ENCODE data around the gene PUM2.
"Not testable (repeated sequence)": the region's sequence is repeated elsewhere in the genome, so short reads cannot be mapped to it uniquely, and the experiment has no call there.

The PUM2 gene

GRCh38 chr2:20368706-20369105 is 18.1 kb upstream of the PUM2 start:
- Histone ChIP-seq H3K27me3 (ENCODE audit: control insufficient read depth, insufficient read depth, low read length) (no peaks in the 10 kb centered on the region; the same call in 1 of the 2 replicates), H3K4me3 (ENCODE audit: low read depth, low read length) (no peak overlapping the region), H3K9ac (ENCODE audit: low read depth, low read length) (no peak overlapping the region), H3K36me3 (ENCODE audit: control insufficient read depth, insufficient read depth, low read length) (no peaks in the 10 kb centered on the region), H3K4me1 (ENCODE audit: control insufficient read depth, insufficient read depth, low read length) (no peaks in the 10 kb centered on the region), H3K27ac (ENCODE audit: low read depth, low read length) (no peak overlapping the region), H3K9me3 (ENCODE audit: control insufficient read depth, insufficient read depth, low read length) (no peaks in the 10 kb centered on the region; the same call in none of the 2 replicates)

- not testable (repeated sequence) for H3K9ac ChIP-seq (ENCODE audit: low read depth, low read length)
Measured at GRCh38 chr2:20367929-20368328, 17.3 kb upstream of the PUM2 start.

GRCh38 chr2:20366672-20367116 is 16.1 kb upstream of the PUM2 start:
- Histone ChIP-seq H3K36me3 (ENCODE audit: control insufficient read depth, insufficient read depth, low read length) (no peaks in the 10 kb centered on the region), H3K4me3 (ENCODE audit: low read depth, low read length) (no peak overlapping the region), H3K9me3 (ENCODE audit: control insufficient read depth, insufficient read depth, low read length) (no peaks in the 10 kb centered on the region; the same call in none of the 2 replicates), H3K9ac (ENCODE audit: low read depth, low read length) (no peak overlapping the region), H3K27ac (ENCODE audit: low read depth, low read length) (no peak overlapping the region), H3K4me1 (ENCODE audit: control insufficient read depth, insufficient read depth, low read length) (no peaks in the 10 kb centered on the region), H3K27me3 (ENCODE audit: control insufficient read depth, insufficient read depth, low read length) (no peaks in the 10 kb centered on the region; the same call in 1 of the 2 replicates)

More at GRCh38 chr2:20367929-20368328, 17.3 kb upstream of the PUM2 start:
- not testable (repeated sequence) for H3K27me3 ChIP-seq (ENCODE audit: control insufficient read depth, insufficient read depth, low read length); H3K27ac ChIP-seq (ENCODE audit: low read depth, low read length); H3K36me3 ChIP-seq (ENCODE audit: control insufficient read depth, insufficient read depth, low read length); H3K4me1 ChIP-seq (ENCODE audit: control insufficient read depth, insufficient read depth, low read length); H3K4me3 ChIP-seq (ENCODE audit: low read depth, low read length); H3K9me3 ChIP-seq (ENCODE audit: control insufficient read depth, insufficient read depth, low read length)

GRCh38 chr2:20365249-20365817 is 14.7 kb upstream of the PUM2 start:
- H3K9me3 ChIP-seq (ENCODE audit: control insufficient read depth, insufficient read depth, low read length), result no peaks in the 10 kb centered on the region; the same call in none of the 2 replicates
- H3K9ac ChIP-seq (ENCODE audit: low read depth, low read length), result no peak overlapping the region
- H3K4me1 ChIP-seq (ENCODE audit: control insufficient read depth, insufficient read depth, low read length), result no peaks in the 10 kb centered on the region
- no peak overlapping the region for H3K27ac ChIP-seq (ENCODE audit: low read depth, low read length)
- no peak overlapping the region for H3K4me3 ChIP-seq (ENCODE audit: low read depth, low read length)
- no peaks in the 10 kb centered on the region; the same call in 1 of the 2 replicates for H3K27me3 ChIP-seq (ENCODE audit: control insufficient read depth, insufficient read depth, low read length)
- H3K36me3 ChIP-seq (ENCODE audit: control insufficient read depth, insufficient read depth, low read length), result no peaks in the 10 kb centered on the region

DNA sequence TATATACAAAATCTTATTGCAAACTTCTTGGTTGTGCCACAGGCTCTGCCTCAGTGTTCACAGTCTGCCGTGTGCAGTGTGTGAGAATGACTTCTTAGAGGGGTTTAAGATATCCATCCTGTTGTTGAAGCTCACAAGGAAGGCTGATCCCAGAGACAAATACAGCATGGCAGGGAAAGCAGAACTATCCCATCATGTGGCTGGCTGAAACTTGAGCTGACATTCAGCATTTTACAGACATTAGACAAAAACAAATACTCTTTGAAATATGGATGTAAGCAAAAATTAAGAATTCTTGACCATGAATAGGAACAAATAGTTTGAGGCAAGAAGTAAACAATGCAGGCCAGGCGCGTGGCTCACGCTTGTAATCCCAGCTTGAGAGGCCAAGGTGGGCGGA is 12.9 kb upstream of the PUM2 start:
- no peaks in the 10 kb centered on the region; the same call in none of the 2 replicates for H3K9me3 ChIP-seq (ENCODE audit: control insufficient read depth, insufficient read depth, low read length)
- H3K27me3 ChIP-seq (ENCODE audit: control insufficient read depth, insufficient read depth, low read length), result no peaks in the 10 kb centered on the region
- H3K9ac ChIP-seq (ENCODE audit: low read depth, low read length), result no peak overlapping the region
- no peaks in the 10 kb centered on the region for H3K4me1 ChIP-seq (ENCODE audit: control insufficient read depth, insufficient read depth, low read length)
- H3K4me3 ChIP-seq (ENCODE audit: low read depth, low read length), result no peak overlapping the region
- no peaks in the 10 kb centered on the region for H3K36me3 ChIP-seq (ENCODE audit: control insufficient read depth, insufficient read depth, low read length)
- H3K27ac ChIP-seq (ENCODE audit: low read depth, low read length), result no peak overlapping the region

DNA sequence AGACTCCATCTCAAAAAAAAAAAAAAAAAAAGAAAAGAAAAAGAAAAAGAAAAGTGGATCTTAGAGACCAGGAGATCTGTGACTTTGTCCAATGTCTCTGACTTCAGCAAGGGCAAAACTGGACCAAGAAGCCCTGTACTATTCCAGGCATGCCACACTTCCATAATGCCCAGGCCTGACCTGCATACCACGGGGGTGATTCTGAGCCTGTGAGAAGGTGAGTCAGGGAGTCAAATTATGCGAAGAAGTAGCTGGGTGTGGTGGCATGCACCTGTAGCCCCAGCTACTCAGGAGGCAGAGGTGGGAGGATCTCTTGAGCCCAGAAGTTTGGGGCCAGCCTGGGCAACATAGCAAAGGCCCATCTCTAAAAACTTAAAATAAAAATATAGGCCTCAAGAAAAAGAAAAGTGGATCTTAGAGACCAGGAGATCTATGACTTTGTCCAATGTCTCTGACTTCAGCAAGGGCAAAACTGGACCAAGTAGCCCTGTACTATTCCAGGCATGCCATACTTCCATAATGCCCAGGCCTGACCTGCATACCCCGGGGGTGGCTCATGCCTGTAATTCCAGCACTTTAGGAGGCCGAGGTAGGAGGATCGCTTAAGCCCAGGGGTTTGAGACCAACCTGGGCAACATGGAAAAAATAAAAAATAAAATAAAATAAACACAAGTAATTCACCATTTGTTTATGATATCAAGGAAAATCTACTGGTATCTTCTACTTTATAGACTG is 12.2 kb upstream of the PUM2 start:
- H3K4me3 ChIP-seq (ENCODE audit: low read depth, low read length), result no peak overlapping the region
- no peaks in the 10 kb centered on the region; the same call in none of the 2 replicates for H3K9me3 ChIP-seq (ENCODE audit: control insufficient read depth, insufficient read depth, low read length)
- no peaks in the 10 kb centered on the region for H3K4me1 ChIP-seq (ENCODE audit: control insufficient read depth, insufficient read depth, low read length)
- no peak overlapping the region for H3K27ac ChIP-seq (ENCODE audit: low read depth, low read length)
- no peaks in the 10 kb centered on the region for H3K36me3 ChIP-seq (ENCODE audit: control insufficient read depth, insufficient read depth, low read length)
- no peak overlapping the region for H3K9ac ChIP-seq (ENCODE audit: low read depth, low read length)
- no peaks in the 10 kb centered on the region for H3K27me3 ChIP-seq (ENCODE audit: control insufficient read depth, insufficient read depth, low read length)

DNA sequence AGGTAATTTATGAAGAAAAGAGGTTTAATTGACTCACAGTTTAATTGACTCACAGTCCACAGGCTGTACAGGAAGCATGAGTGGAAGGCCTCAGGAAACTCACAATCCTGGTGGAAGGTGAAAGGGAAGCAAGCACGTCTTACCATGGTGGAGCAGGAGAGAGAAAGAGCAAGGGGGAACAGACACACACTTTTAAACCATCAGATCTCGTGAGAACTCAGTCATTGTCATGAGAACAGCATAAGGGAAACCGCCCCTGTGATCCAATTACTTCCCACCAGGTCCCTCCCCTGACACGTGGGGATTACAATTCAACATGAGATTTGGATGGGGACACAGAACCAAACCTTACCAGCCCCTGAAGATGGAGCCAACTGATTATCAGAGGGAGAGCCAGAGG is 11.2 kb upstream of the PUM2 start:
- Histone ChIP-seq H3K4me1 (ENCODE audit: control insufficient read depth, insufficient read depth, low read length) (no peaks in the 10 kb centered on the region), H3K9me3 (ENCODE audit: control insufficient read depth, insufficient read depth, low read length) (no peaks in the 10 kb centered on the region), H3K27me3 (ENCODE audit: control insufficient read depth, insufficient read depth, low read length) (no peaks in the 10 kb centered on the region), H3K27ac (ENCODE audit: low read depth, low read length) (no peak overlapping the region), H3K36me3 (ENCODE audit: control insufficient read depth, insufficient read depth, low read length) (no peaks in the 10 kb centered on the region), H3K4me3 (ENCODE audit: low read depth, low read length) (no peak overlapping the region), H3K9ac (ENCODE audit: low read depth, low read length) (no peak overlapping the region)

GRCh38 chr2:20359096-20359495 is 8.5 kb upstream of the PUM2 start:
- Histone ChIP-seq H3K9me3 (ENCODE audit: control insufficient read depth, insufficient read depth, low read length) (no peaks in the 10 kb centered on the region), H3K9ac (ENCODE audit: low read depth, low read length) (no peak overlapping the region), H3K27me3 (ENCODE audit: control insufficient read depth, insufficient read depth, low read length) (no peaks in the 10 kb centered on the region)

DNA sequence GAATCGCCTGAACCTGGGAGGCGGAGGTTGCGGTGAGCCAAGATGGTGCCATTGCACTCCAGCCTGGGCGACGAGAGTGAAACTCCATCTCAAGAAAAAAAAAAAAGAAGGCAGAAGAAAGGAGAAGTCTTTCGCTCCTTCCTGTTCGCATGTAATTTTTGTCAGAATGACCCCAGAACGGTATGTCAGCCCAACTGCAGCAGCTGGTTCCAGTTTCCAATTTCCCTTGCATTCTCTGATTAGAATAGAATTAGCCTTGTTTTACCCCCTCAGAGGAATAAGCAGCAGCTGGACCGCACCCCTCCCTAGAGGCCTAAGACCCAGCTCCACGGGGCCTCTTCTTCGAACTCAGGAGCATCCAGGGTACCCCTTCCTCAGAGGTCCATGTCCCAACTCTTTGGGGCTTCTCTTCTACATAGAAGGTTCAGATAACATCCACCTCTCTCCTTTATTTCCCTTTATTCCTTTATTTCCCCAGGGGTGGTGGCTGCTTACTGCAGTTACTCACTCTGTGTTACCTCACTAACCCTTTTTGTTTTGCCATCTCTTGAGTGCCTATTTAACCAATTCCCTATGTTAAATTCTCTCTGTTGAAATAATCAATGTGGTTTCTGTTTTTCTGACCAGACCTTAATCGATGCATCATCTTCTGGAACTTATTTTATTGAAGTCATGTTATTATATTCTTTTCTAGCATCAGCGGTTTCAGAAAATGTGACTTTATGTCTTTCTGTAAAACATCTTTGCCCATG is 7.2 kb upstream of the PUM2 start:
- no peaks in the 10 kb centered on the region for H3K9me3 ChIP-seq (ENCODE audit: control insufficient read depth, insufficient read depth, low read length)
- no peaks in the 10 kb centered on the region for H3K27me3 ChIP-seq (ENCODE audit: control insufficient read depth, insufficient read depth, low read length)
- peaks cover 8% of the 10 kb centered on the region; the same call in 1 of the 2 replicates for H3K4me1 ChIP-seq (ENCODE audit: control insufficient read depth, insufficient read depth, low read length)
- no peak overlapping the region for H3K27ac ChIP-seq (ENCODE audit: low read depth, low read length)
- no peak overlapping the region for H3K9ac ChIP-seq (ENCODE audit: low read depth, low read length)
- no peaks in the 10 kb centered on the region for H3K36me3 ChIP-seq (ENCODE audit: control insufficient read depth, insufficient read depth, low read length)
- H3K4me3 ChIP-seq (ENCODE audit: low read depth, low read length), result no peak overlapping the region

More at GRCh38 chr2:20359096-20359495, 8.5 kb upstream of the PUM2 start:
- no peak overlapping the region for H3K27ac ChIP-seq (ENCODE audit: low read depth, low read length)
- H3K4me3 ChIP-seq (ENCODE audit: low read depth, low read length), result no peak overlapping the region
- no peaks in the 10 kb centered on the region for H3K36me3 ChIP-seq (ENCODE audit: control insufficient read depth, insufficient read depth, low read length)
- H3K4me1 ChIP-seq (ENCODE audit: control insufficient read depth, insufficient read depth, low read length), result no peaks in the 10 kb centered on the region

- no peak overlapping the region for H3K4me3 ChIP-seq (ENCODE audit: low read depth, low read length)
- no peak overlapping the region for H3K27ac ChIP-seq (ENCODE audit: low read depth, low read length)
- no peaks in the 10 kb centered on the region for H3K36me3 ChIP-seq (ENCODE audit: control insufficient read depth, insufficient read depth, low read length)
- peaks cover 22% of the 10 kb centered on the region for H3K4me1 ChIP-seq (ENCODE audit: control insufficient read depth, insufficient read depth, low read length)
- no peak overlapping the region for H3K9ac ChIP-seq (ENCODE audit: low read depth, low read length)
- no peaks in the 10 kb centered on the region for H3K9me3 ChIP-seq (ENCODE audit: control insufficient read depth, insufficient read depth, low read length)
- H3K27me3 ChIP-seq (ENCODE audit: control insufficient read depth, insufficient read depth, low read length), result no peaks in the 10 kb centered on the region
Measured at GRCh38 chr2:20356042-20356441, 5.4 kb upstream of the PUM2 start.

DNA sequence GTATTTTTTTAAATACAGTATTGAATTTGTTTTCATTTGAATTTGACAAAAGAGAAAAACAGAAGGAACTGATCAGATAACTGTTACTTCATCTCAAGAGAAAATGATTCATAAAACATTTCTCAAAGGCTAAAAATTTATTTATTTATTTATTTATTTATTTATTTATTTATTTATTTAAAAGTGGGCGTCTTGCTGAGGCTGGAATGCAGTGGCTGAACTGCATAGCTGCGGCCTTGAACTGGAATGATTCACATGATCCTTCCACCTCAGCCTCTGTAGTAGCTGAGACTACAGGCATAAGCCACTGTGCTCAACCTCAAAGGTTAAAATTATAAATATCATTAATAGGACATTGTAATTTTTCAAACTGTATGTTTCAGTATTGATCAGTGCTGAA is 4.5 kb upstream of the PUM2 start:
- Histone ChIP-seq H3K4me1 (ENCODE audit: control insufficient read depth, insufficient read depth, low read length) (peaks cover 22% of the 10 kb centered on the region), H3K27me3 (ENCODE audit: control insufficient read depth, insufficient read depth, low read length) (no peaks in the 10 kb centered on the region), H3K4me3 (ENCODE audit: low read depth, low read length) (no peak overlapping the region), H3K36me3 (ENCODE audit: control insufficient read depth, insufficient read depth, low read length) (no peaks in the 10 kb centered on the region), H3K27ac (ENCODE audit: low read depth, low read length) (no peak overlapping the region), H3K9ac (ENCODE audit: low read depth, low read length) (no peak overlapping the region), H3K9me3 (ENCODE audit: control insufficient read depth, insufficient read depth, low read length) (no peaks in the 10 kb centered on the region)

Measured in HUES48 (cell line).